HCT116 (cell line): ENCODE data around the gene TEDC1. TPM values are rescaled to one million over a fixed set of nuclear protein-coding genes. Genes with fewer than 3 reads are reported as not detected.

ENCODE experiments used
- ATAC-seq: fragments of 200-7000 bp; cut with Tn5 transposase; 2 replicates; pipeline ENCODE4 v1.9.1; 2020; ENCODE audit warnings: mild to moderate bottlenecking, moderate library complexity
- BruUV-seq: library from RNA; stranded (reverse); fragments of 400-500 nt; replicated peaks from 2 replicates; lab custom pipeline; 2021; lab: Mats Ljungman, UMichigan
- CTCF ChIA-PET: fragments of 300-600 bp; sonication (Branson Sonifier 250); formaldehyde crosslinking; loops from one replicate; lab custom pipeline; 2021; ENCODE audit warnings: antibody characterized with exemption; lab: Charles Lee
- POLR2A ChIA-PET: fragments of 300-600, 350-600 bp; sonication (Branson Sonifier 250); formaldehyde crosslinking; loops from one replicate; lab custom pipeline; 2021; ENCODE audit warnings: antibody characterized with exemption; lab: Charles Lee
- RAD21 ChIA-PET, 2 experiments: fragments of 300-600 bp; sonication (Branson Sonifier 250); formaldehyde crosslinking; loops; one replicate each; lab custom pipeline; 2023; ENCODE audit warnings: low total read pairs in 2 of 2; ENCODE audit not compliant: uncharacterized antibody in 2 of 2, unreplicated experiment in 2 of 2, low non-redundant PET in 1 of 2; lab: Charles Lee
- DNase-seq: peaks from one replicate; pipeline ENCODE4 v3.0.0-alpha.2; 2010; ENCODE audit warnings: low read depth, low spot score
- H2AFZ ChIP-seq: fragments of 200-600 bp; shearing (Covaris generic), sonication (generic); 2 replicates; pipeline ENCODE4 v1.6.1; 2017; ENCODE audit warnings: low read depth, mixed run types, mixed read lengths, antibody characterized with exemption, low read length; ENCODE audit not compliant: poor library complexity, severe bottlenecking
- H3K27ac ChIP-seq: 2 replicates; pipeline ENCODE4 v1.5.1; 2012; ENCODE audit warnings: low read depth, low read length
- H3K27me3 ChIP-seq: fragments of 200-600 bp; sonication (generic); 2 replicates; pipeline ENCODE4 v1.6.1; 2016; ENCODE audit warnings: mixed run types, low read length, mixed read lengths; ENCODE audit not compliant: insufficient read depth
- H3K36me3 ChIP-seq, 2 experiments: fragments of 200-500 bp in 1 of 2; fragments of 200-600 bp in 1 of 2; sonication (Bioruptor generic) in 1 of 2; sonication (generic) in 1 of 2; 2 replicates each; pipeline versions ENCODE4 v1.5.1 to v1.6.1; 2014 to 2016; ENCODE audit warnings: low read length in 2 of 2, inconsistent platforms in 1 of 2, mixed read lengths in 1 of 2, mixed run types in 1 of 2; ENCODE audit not compliant: insufficient read depth in 2 of 2, control insufficient read depth in 1 of 2
- H3K4me1 ChIP-seq, 2 experiments: fragments of 200-600 bp in 1 of 2; sonication (generic) in 1 of 2; 2 replicates each; pipeline versions ENCODE4 v1.5.1 to v1.6.1; 2012 to 2017; ENCODE audit warnings: low read length in 2 of 2, inconsistent platforms in 1 of 2, mild to moderate bottlenecking in 1 of 2, mixed read lengths in 1 of 2, mixed run types in 1 of 2, moderate library complexity in 1 of 2; ENCODE audit not compliant: insufficient read depth in 2 of 2, control insufficient read depth in 1 of 2
- H3K4me2 ChIP-seq: fragments of 200-600 bp; sonication (generic); 2 replicates; pipeline ENCODE4 v1.6.1; 2017; ENCODE audit warnings: mixed run types, low read length, mixed read lengths
- H3K4me3 ChIP-seq, 2 experiments: fragments of 200-600 bp in 1 of 2; sonication (generic) in 1 of 2; replicated peaks in 1 of 2; 2 replicates each; pipeline ENCODE4 v1.5.1; 2011 to 2016; ENCODE audit warnings: low read length in 2 of 2, control low read depth in 1 of 2, low read depth in 1 of 2, mild to moderate bottlenecking in 1 of 2, mixed read lengths in 1 of 2, mixed run types in 1 of 2
- H3K79me2 ChIP-seq: fragments of 200-600 bp; sonication (generic); 2 replicates; pipeline ENCODE4 v1.6.1; 2017; ENCODE audit warnings: mild to moderate bottlenecking, mixed run types, low read length, moderate library complexity, mixed read lengths; ENCODE audit not compliant: insufficient read depth
- H3K9ac ChIP-seq: fragments of 200-600 bp; sonication (generic); 2 replicates; pipeline ENCODE4 v1.6.1; 2016; ENCODE audit warnings: low read length, mixed read lengths
- H3K9me2 ChIP-seq: fragments of 200-600 bp; sonication (generic), shearing (Covaris generic); 2 replicates; pipeline ENCODE4 v1.6.1; 2017; ENCODE audit warnings: mixed run types, mild to moderate bottlenecking, moderate library complexity; ENCODE audit not compliant: insufficient read depth
- H3K9me3 ChIP-seq, 2 experiments: fragments of 200-500 bp in 1 of 2; fragments of 200-600 bp in 1 of 2; sonication (Bioruptor generic) in 1 of 2; sonication (generic) in 1 of 2; 2 replicates each; pipeline ENCODE4 v1.6.1; 2014 to 2017; ENCODE audit warnings: low read length in 2 of 2, mixed read lengths in 2 of 2, inconsistent platforms in 1 of 2, low read depth in 1 of 2, mild to moderate bottlenecking in 1 of 2, mixed run types in 1 of 2, moderate library complexity in 1 of 2; ENCODE audit not compliant: control insufficient read depth in 1 of 2, insufficient read depth in 1 of 2
- H4K20me1 ChIP-seq: fragments of 200-600 bp; sonication (generic), shearing (Covaris generic); 2 replicates; pipeline ENCODE4 v1.6.1; 2017; ENCODE audit warnings: mixed run types, mild to moderate bottlenecking, moderate library complexity; ENCODE audit not compliant: insufficient read depth
- CEBPB ChIP-seq: IDR thresholded peaks from 2 replicates; pipeline ENCODE4 v1.6.1; 2012; ENCODE audit warnings: low read depth
- POLR2A ChIP-seq: IDR thresholded peaks from 2 replicates; pipeline ENCODE4 v1.7.0; 2011; ENCODE audit warnings: borderline replicate concordance; ENCODE audit not compliant: insufficient read depth, insufficient read length; ENCODE audit errors: extremely low read depth
- SIN3A ChIP-seq: IDR thresholded peaks from 2 replicates; pipeline ENCODE4 v1.6.1; 2012; ENCODE audit warnings: low read depth
- ZFX ChIP-seq: fragments of 450-650 bp; IDR thresholded peaks from 2 replicates; pipeline ENCODE4 v1.6.1; 2017
- intact Hi-C: fragments of 100-400 bp; cut with micrococcal nuclease; formaldehyde crosslinking; loops from 2 replicates; pipeline ENCODE4 v1.10.0; 2022
- total RNA-seq: library from RNA; stranded (reverse); gene quantifications from one replicate; pipeline ENCODE4 v1.2.1, GENCODE V29; 2021; ENCODE audit not compliant: unreplicated experiment

TEDC1 gene
- total RNA-seq, 1 experiment from 2014 or later = 40.4 TPM

- Histone ChIP-seq H3K9me3 (no peaks in the 10 kb centered on the region), H3K4me1 (peaks cover 8 to 23% of the 10 kb centered on the region in 2 experiments; a peak in 3 of 4 replicates), H4K20me1 (no peaks in the 10 kb centered on the region), H3K9ac (peak overlapping the region; percentile 51), H2AFZ (no peak overlapping the region), H3K27ac (peak overlapping the region; percentile 49; the same call in 1 of the 2 replicates), H3K27me3 (no peaks in the 10 kb centered on the region), H3K4me3 (peak overlapping the region; percentile 49 to 62), H3K9me2 (no peaks in the 10 kb centered on the region), H3K4me2 (peak overlapping the region; percentile 84), H3K79me2 (no peaks in the 10 kb centered on the region), H3K36me3 (no peaks in the 10 kb centered on the region)
- ChIA-PET CTCF (interaction anchor here (1.1 kb wide), 1 partner anchor 156 kb away, joined by 3 read pairs; no protein-coding TSS in a partner anchor), POLR2A (no interaction called here), RAD21 (no interaction called here)
- TF ChIP-seq CEBPB (no peak), ZFX (0 out of 2 replicates have a peak, but pooled peaks have one; percentile 8)
- BruUV-seq = no TSS peak
- ATAC-seq (peak; percentile 5), DNase-seq (no peak)
- intact Hi-C loops = loop anchor here (5.0 kb wide), 1 partner anchor 35 kb away; the partner anchor contains the start of gene TEDC1
Observed at GRCh38 chr14:105526776-105527380, 35.8 kb downstream of the TEDC1 start.

GRCh38 chr14:105527381-105527825 lies 36.4 kb downstream of the TEDC1 start:
- no peaks in the 10 kb centered on the region for H3K79me2 ChIP-seq
- POLR2A ChIA-PET = no interaction called here
- CTCF ChIA-PET = interaction anchor here (1.1 kb wide), 1 partner anchor 157 kb away, joined by 3 read pairs; no protein-coding TSS in a partner anchor
- DNase-seq = no peak
- no TSS peak for BruUV-seq
- no peaks in the 10 kb centered on the region for H3K9me2 ChIP-seq
- no peaks in the 10 kb centered on the region for H3K36me3 ChIP-seq
- peak overlapping the region; percentile 49 to 62 for H3K4me3 ChIP-seq
- no peaks in the 10 kb centered on the region for H3K9me3 ChIP-seq
- TF ChIP-seq SIN3A = no peak
- no peak for TF ChIP-seq POLR2A
- RAD21 ChIA-PET = no interaction called here
- H4K20me1 ChIP-seq = no peaks in the 10 kb centered on the region
- peak overlapping the region; percentile 84 for H3K4me2 ChIP-seq
- H2AFZ ChIP-seq = no peak overlapping the region
- peaks cover 8 to 23% of the 10 kb centered on the region in 2 experiments; a peak in 3 of 4 replicates for H3K4me1 ChIP-seq
- H3K27me3 ChIP-seq = no peaks in the 10 kb centered on the region
- intact Hi-C loops = loop anchor here (5.0 kb wide), 1 partner anchor 35 kb away; the partner anchor contains the start of gene TEDC1
- ATAC-seq = no peak
- peak overlapping the region; percentile 75 for H3K9ac ChIP-seq
- peak overlapping the region; percentile 49; the same call in 1 of the 2 replicates for H3K27ac ChIP-seq
